Measurements from ENCODE around the gene AOC1. TPM values are rescaled to one million over a fixed set of nuclear protein-coding genes. Genes with fewer than 3 reads are reported as not detected.

AOC1 gene, protein sequence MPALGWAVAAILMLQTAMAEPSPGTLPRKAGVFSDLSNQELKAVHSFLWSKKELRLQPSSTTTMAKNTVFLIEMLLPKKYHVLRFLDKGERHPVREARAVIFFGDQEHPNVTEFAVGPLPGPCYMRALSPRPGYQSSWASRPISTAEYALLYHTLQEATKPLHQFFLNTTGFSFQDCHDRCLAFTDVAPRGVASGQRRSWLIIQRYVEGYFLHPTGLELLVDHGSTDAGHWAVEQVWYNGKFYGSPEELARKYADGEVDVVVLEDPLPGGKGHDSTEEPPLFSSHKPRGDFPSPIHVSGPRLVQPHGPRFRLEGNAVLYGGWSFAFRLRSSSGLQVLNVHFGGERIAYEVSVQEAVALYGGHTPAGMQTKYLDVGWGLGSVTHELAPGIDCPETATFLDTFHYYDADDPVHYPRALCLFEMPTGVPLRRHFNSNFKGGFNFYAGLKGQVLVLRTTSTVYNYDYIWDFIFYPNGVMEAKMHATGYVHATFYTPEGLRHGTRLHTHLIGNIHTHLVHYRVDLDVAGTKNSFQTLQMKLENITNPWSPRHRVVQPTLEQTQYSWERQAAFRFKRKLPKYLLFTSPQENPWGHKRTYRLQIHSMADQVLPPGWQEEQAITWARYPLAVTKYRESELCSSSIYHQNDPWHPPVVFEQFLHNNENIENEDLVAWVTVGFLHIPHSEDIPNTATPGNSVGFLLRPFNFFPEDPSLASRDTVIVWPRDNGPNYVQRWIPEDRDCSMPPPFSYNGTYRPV
- not detected in 2 replicates for total RNA-seq
- long read RNA-seq: 0 reads

- Mint-ChIP-seq H3K36me3 (ENCODE audit: unreplicated experiment) (no peaks in the 10 kb centered on the region), H3K27ac (ENCODE audit: unreplicated experiment) (no peak within 1 kb of the TSS), H3K4me1 (ENCODE audit: unreplicated experiment) (no peaks in the 10 kb centered on the region), H3K27me3 (ENCODE audit: unreplicated experiment) (peaks cover 5% of the 10 kb centered on the region), H3K9me3 (ENCODE audit: unreplicated experiment) (no peaks in the 10 kb centered on the region), H3K4me3 (ENCODE audit: unreplicated experiment) (no peak within 1 kb of the TSS)
- peak; percentile 60 for DNase-seq (ENCODE audit: extremely low spot score, unreplicated experiment)
- no peak for TF ChIP-seq CTCF (IDR thresholded peaks at IDR 0.05)
Measured at GRCh38 chr7:150852371-150852905, at the start of gene AOC1. TSS of gene AOC1 (plus strand) at chr7:150852517. CDS start at chr7:150856471, 3,954 bp downstream.

- H3K27me3 Mint-ChIP-seq (ENCODE audit: unreplicated experiment): peaks cover 22% of the 10 kb centered on the region
- peaks cover 15% of the 10 kb centered on the region for H3K9me3 Mint-ChIP-seq (ENCODE audit: unreplicated experiment)
- H3K4me1 Mint-ChIP-seq (ENCODE audit: unreplicated experiment): no peaks in the 10 kb centered on the region
Measured at GRCh38 chr7:150803161-150803860, 49.0 kb upstream of the AOC1 start.

DNA sequence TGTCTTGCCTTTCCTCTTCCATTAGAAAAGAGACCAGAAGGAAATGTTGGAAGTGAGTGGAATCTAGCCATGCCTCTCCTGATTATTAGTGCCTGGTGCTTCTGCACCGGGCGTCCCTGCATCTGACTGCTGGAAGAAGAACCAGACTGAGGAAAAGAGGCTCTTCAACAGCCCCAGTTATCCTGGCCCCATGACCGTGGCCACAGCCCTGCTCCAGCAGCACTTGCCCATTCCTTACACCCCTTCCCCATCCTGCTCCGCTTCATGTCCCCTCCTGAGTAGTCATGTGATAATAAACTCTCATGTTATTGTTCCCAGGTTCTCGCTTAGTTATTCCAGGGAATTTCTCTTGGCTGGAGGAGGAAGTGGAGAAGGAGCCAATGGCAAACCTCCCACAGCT lies 47.5 kb upstream of the AOC1 start:
- peaks cover 9% of the 10 kb centered on the region for H3K27me3 Mint-ChIP-seq (ENCODE audit: unreplicated experiment)
- TF ChIP-seq CTCF (IDR thresholded peaks at IDR 0.05): no peak
- H3K4me1 Mint-ChIP-seq (ENCODE audit: unreplicated experiment): no peaks in the 10 kb centered on the region
- no peak overlapping the region for H3K4me3 Mint-ChIP-seq (ENCODE audit: unreplicated experiment)
- DNase-seq (ENCODE audit: extremely low spot score, unreplicated experiment): peak; percentile 68
- H3K36me3 Mint-ChIP-seq (ENCODE audit: unreplicated experiment): no peaks in the 10 kb centered on the region
- peaks cover 15% of the 10 kb centered on the region for H3K9me3 Mint-ChIP-seq (ENCODE audit: unreplicated experiment)
- no peak overlapping the region for H3K27ac Mint-ChIP-seq (ENCODE audit: unreplicated experiment)

More at GRCh38 chr7:150803161-150803860, 49.0 kb upstream of the AOC1 start:
- DNase-seq (ENCODE audit: extremely low spot score, unreplicated experiment): no peak
- no peaks in the 10 kb centered on the region for H3K36me3 Mint-ChIP-seq (ENCODE audit: unreplicated experiment)
- no peak for TF ChIP-seq CTCF (IDR thresholded peaks at IDR 0.05)
- no peak overlapping the region for H3K4me3 Mint-ChIP-seq (ENCODE audit: unreplicated experiment)
- H3K27ac Mint-ChIP-seq (ENCODE audit: unreplicated experiment): no peak overlapping the region

DNA sequence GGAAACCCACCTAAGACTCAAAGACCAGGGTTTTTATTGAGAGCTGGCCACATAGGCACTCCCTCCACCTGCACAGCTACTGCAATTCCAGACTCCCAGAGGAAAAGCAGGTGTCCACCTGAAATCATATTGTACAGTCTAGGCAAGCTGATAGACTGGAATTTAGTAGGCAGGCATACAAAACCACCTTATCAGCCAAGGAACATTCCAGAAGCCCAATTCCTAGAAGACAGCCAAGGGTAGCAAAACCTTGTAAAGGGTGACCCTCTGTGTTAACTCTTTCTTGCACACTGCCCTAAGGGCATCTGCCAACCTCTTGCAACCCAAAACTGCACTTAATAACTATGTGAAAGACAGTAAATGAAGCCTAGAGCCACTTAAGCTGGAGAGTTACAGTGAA lies 46.5 kb upstream of the AOC1 start:
- peaks cover 15% of the 10 kb centered on the region for H3K9me3 Mint-ChIP-seq (ENCODE audit: unreplicated experiment)
- H3K4me3 Mint-ChIP-seq (ENCODE audit: unreplicated experiment): no peak overlapping the region

More for the DNA sequence above, 46.5 kb upstream of the AOC1 start:
- DNase-seq (ENCODE audit: extremely low spot score, unreplicated experiment): no peak
- H3K36me3 Mint-ChIP-seq (ENCODE audit: unreplicated experiment): no peaks in the 10 kb centered on the region
- peaks cover 9% of the 10 kb centered on the region for H3K27me3 Mint-ChIP-seq (ENCODE audit: unreplicated experiment)
- H3K4me1 Mint-ChIP-seq (ENCODE audit: unreplicated experiment): no peaks in the 10 kb centered on the region
- TF ChIP-seq CTCF (IDR thresholded peaks at IDR 0.05): no peak
- H3K27ac Mint-ChIP-seq (ENCODE audit: unreplicated experiment): no peak overlapping the region

Data from osteocyte (in vitro differentiated cells).